H9 (cell line): Measurements from ENCODE around the gene SP3. TPM values are rescaled to one million over a fixed set of nuclear protein-coding genes. Genes with fewer than 3 reads are reported as not detected.

Source experiments
- DNase-seq: peaks from one replicate; pipeline ENCODE4 v3.0.0-alpha.2; 2017
- H2AFZ ChIP-seq: one replicate; pipeline ENCODE4 v1.6.1; 2013; ENCODE audit warnings: mild to moderate bottlenecking, low read length, control low read depth, moderate library complexity
- H2AK5ac ChIP-seq: 2 replicates; pipeline ENCODE4 v1.6.1; 2013; ENCODE audit warnings: low read length, control low read depth, mixed read lengths; ENCODE audit not compliant: insufficient read length
- H2BK120ac ChIP-seq: one replicate; pipeline ENCODE4 v1.6.1; 2013; ENCODE audit warnings: low read depth, mild to moderate bottlenecking, low read length, control low read depth, inconsistent platforms; ENCODE audit not compliant: poor library complexity, severe bottlenecking
- H2BK12ac ChIP-seq: 2 replicates; pipeline ENCODE4 v1.6.1; 2013; ENCODE audit warnings: low read length, control low read depth, mixed read lengths, low read depth; ENCODE audit not compliant: insufficient read length
- H2BK15ac ChIP-seq: 2 replicates; pipeline ENCODE4 v1.6.1; 2013; ENCODE audit warnings: low read depth, low read length, control low read depth
- H2BK20ac ChIP-seq: one replicate; pipeline ENCODE4 v1.6.1; 2013; ENCODE audit warnings: low read depth, mild to moderate bottlenecking, low read length, control low read depth, inconsistent platforms; ENCODE audit not compliant: poor library complexity, severe bottlenecking
- H2BK5ac ChIP-seq: 2 replicates; pipeline ENCODE4 v1.6.1; 2013; ENCODE audit warnings: low read length, control low read depth, mixed read lengths; ENCODE audit not compliant: insufficient read length
- H3K14ac ChIP-seq: 2 replicates; pipeline ENCODE4 v1.6.1; 2013; ENCODE audit warnings: low read length, control low read depth; ENCODE audit not compliant: insufficient read depth
- H3K18ac ChIP-seq: 2 replicates; pipeline ENCODE4 v1.6.1; 2013; ENCODE audit warnings: low read depth, mild to moderate bottlenecking, mixed read lengths, low read length, control low read depth; ENCODE audit not compliant: insufficient read length
- H3K23ac ChIP-seq: 2 replicates; pipeline ENCODE4 v1.6.1; 2013; ENCODE audit warnings: low read length, control low read depth, mixed read lengths, low read depth; ENCODE audit not compliant: insufficient read length
- H3K23me2 ChIP-seq: 2 replicates; pipeline ENCODE4 v1.6.1; 2013; ENCODE audit warnings: low read depth, mild to moderate bottlenecking, mixed read lengths, low read length, control low read depth; ENCODE audit not compliant: insufficient read length, poor library complexity, severe bottlenecking
- H3K27ac ChIP-seq: 2 replicates; pipeline ENCODE4 v1.5.1; 2013; ENCODE audit warnings: low read length, control low read depth, mixed read lengths, low read depth; ENCODE audit not compliant: insufficient read length
- H3K27me3 ChIP-seq: 2 replicates; pipeline ENCODE4 v1.6.1; 2013; ENCODE audit warnings: low read length, control low read depth, inconsistent platforms; ENCODE audit not compliant: insufficient read depth
- H3K4ac ChIP-seq: 2 replicates; pipeline ENCODE4 v1.6.1; 2013; ENCODE audit warnings: low read depth, mild to moderate bottlenecking, control low read depth, inconsistent platforms, low read length, moderate library complexity
- H3K4me1 ChIP-seq: 2 replicates; pipeline ENCODE4 v1.6.1; 2013; ENCODE audit warnings: low read length, control low read depth, inconsistent platforms; ENCODE audit not compliant: insufficient read depth
- H3K4me2 ChIP-seq: 2 replicates; pipeline ENCODE4 v1.6.1; 2013; ENCODE audit warnings: low read length, control low read depth, mixed read lengths; ENCODE audit not compliant: insufficient read length, insufficient read depth
- H3K56ac ChIP-seq: 2 replicates; pipeline ENCODE4 v1.6.1; 2013; ENCODE audit warnings: low read depth, mild to moderate bottlenecking, mixed read lengths, low read length, control low read depth; ENCODE audit not compliant: insufficient read length
- H3K79me1 ChIP-seq: 2 replicates; pipeline ENCODE4 v1.6.1; 2013; ENCODE audit warnings: low read depth, mild to moderate bottlenecking, moderate library complexity, low read length, control low read depth, inconsistent platforms; ENCODE audit not compliant: insufficient read depth, poor library complexity, severe bottlenecking
- H3K79me2 ChIP-seq: 2 replicates; pipeline ENCODE4 v1.6.1; 2013; ENCODE audit warnings: low read length, control low read depth, inconsistent platforms; ENCODE audit not compliant: insufficient read depth
- H3K9ac ChIP-seq: 2 replicates; pipeline ENCODE4 v1.6.1; 2013; ENCODE audit warnings: low read length, control low read depth, mixed read lengths; ENCODE audit not compliant: insufficient read length; ENCODE audit errors: extremely low read depth
- H3K9me3 ChIP-seq: one replicate; pipeline ENCODE4 v1.6.1; 2013; ENCODE audit warnings: low read depth, low read length, inconsistent platforms; ENCODE audit not compliant: control insufficient read depth
- H3T11ph ChIP-seq: one replicate; pipeline ENCODE4 v1.6.1; 2013; ENCODE audit warnings: mild to moderate bottlenecking, low read length, control low read depth, inconsistent platforms
- H4K20me1 ChIP-seq: one replicate; pipeline ENCODE4 v1.6.1; 2013; ENCODE audit not compliant: control insufficient read depth, insufficient read length, insufficient read depth
- H4K5ac ChIP-seq: 2 replicates; pipeline ENCODE4 v1.6.1; 2013; ENCODE audit warnings: low read depth, mild to moderate bottlenecking, mixed read lengths, low read length, control low read depth; ENCODE audit not compliant: insufficient read length
- H4K8ac ChIP-seq: replicated peaks from 2 replicates; pipeline ENCODE4 v1.6.1; 2013; ENCODE audit warnings: low read length, control low read depth, mixed read lengths, low read depth; ENCODE audit not compliant: insufficient read length
- H4K91ac ChIP-seq: 2 replicates; pipeline ENCODE4 v1.6.1; 2013; ENCODE audit warnings: low read depth, mild to moderate bottlenecking, moderate library complexity, mixed read lengths, low read length, control low read depth; ENCODE audit not compliant: insufficient read length
- H3K27ac Mint-ChIP-seq, 3 experiments: 2 replicates in 2 of 3; 3 replicates in 1 of 3; pipeline ENCODE4 v1.8.0; 2020 to 2021; ENCODE audit warnings: mixed read lengths in 3 of 3, mild to moderate bottlenecking in 1 of 3, moderate library complexity in 1 of 3
- H3K27me3 Mint-ChIP-seq: 2 replicates; pipeline ENCODE4 v1.8.0; 2021; ENCODE audit warnings: low read depth, mild to moderate bottlenecking, moderate library complexity, mixed read lengths
- H3K36me3 Mint-ChIP-seq, 3 experiments: 2 replicates in 2 of 3; 3 replicates in 1 of 3; pipeline ENCODE4 v1.8.0; 2020 to 2021; ENCODE audit warnings: low read depth in 3 of 3, mixed read lengths in 3 of 3; ENCODE audit not compliant: insufficient read depth in 1 of 3
- H3K4me1 Mint-ChIP-seq, 2 experiments: 2 replicates each; pipeline ENCODE4 v1.8.0; 2020; ENCODE audit warnings: mixed read lengths in 2 of 2
- H3K4me3 Mint-ChIP-seq, 2 experiments: 2 replicates in 1 of 2; 3 replicates in 1 of 2; pipeline ENCODE4 v1.8.0; 2020 to 2021; ENCODE audit warnings: mild to moderate bottlenecking in 2 of 2, mixed read lengths in 2 of 2, moderate library complexity in 1 of 2
- H3K9me3 Mint-ChIP-seq, 2 experiments: 2 replicates in 1 of 2; 3 replicates in 1 of 2; pipeline ENCODE4 v1.8.0; 2020; ENCODE audit warnings: mild to moderate bottlenecking in 2 of 2, mixed read lengths in 2 of 2, moderate library complexity in 1 of 2
- WGBS: extraction: QIAGEN DNeasy Blood & Tissue Kit; methylation state at CpG from one replicate; pipeline ENCODE4 v1.1.7; 2013; ENCODE audit warnings: missing lambda C conversion rate, low lambda C conversion rate, mixed read lengths; ENCODE audit not compliant: insufficient read length; ENCODE audit errors: extremely low coverage; 5-methylcytosine and 5-hydroxymethylcytosine counted together
- total RNA-seq: library from RNA; stranded (reverse); gene quantifications from 2 replicates; pipeline ENCODE4 v1.2.1, GENCODE V29; 2021
- TF ChIP-seq, protein P1 (sequence below): fragments of 200-600 bp; sonication (generic); conservative IDR thresholded peaks from 3 replicates; pipeline ENCODE4 v1.8.0; 2021; ENCODE audit warnings: antibody characterized with exemption, mild to moderate bottlenecking

The SP3 gene
- total RNA-seq, 1 experiment from 2014 or later: 86.3 TPM

DNA sequence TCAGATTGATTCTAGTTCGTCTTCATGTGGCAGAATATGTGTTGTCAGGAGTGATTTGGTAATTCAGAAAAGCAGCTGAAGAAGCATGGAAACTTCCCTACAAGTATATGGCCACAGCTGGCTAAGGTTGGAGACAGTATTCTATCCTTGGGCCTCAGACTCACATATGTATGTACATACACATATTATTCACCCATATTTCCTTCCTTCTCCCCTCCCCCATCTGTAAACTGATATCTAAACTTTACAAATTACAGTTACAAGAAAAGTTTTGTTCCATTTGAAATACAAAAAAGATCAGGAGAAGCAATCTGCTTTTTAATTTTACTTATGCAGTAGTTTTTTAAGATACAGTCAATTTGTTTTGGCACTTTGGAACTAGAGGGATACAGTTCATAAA lies 3.1 kb downstream of the SP3 start:
- Mint-ChIP-seq H3K27me3 (no peaks in the 10 kb centered on the region), H3K9me3 (peaks cover 0 to 6% of the 10 kb centered on the region in 2 experiments; a peak in 1 of 5 replicates), H3K36me3 (peaks cover 22 to 33% (median 23%) of the 10 kb centered on the region in 3 experiments), H3K4me1 (peaks cover 42 to 57% of the 10 kb centered on the region in 2 experiments), H3K4me3 (peak overlapping the region; percentile 84 to 91), H3K27ac (peak overlapping the region in 1 of 3 experiments; percentile 30; a peak in 2 of 7 replicates)
- peaks cover 3% of the 10 kb centered on the region; the same call in 1 of the 2 replicates for H3K4me1 ChIP-seq
- H2BK120ac ChIP-seq: no peak overlapping the region
- TF ChIP-seq, protein P1, sequence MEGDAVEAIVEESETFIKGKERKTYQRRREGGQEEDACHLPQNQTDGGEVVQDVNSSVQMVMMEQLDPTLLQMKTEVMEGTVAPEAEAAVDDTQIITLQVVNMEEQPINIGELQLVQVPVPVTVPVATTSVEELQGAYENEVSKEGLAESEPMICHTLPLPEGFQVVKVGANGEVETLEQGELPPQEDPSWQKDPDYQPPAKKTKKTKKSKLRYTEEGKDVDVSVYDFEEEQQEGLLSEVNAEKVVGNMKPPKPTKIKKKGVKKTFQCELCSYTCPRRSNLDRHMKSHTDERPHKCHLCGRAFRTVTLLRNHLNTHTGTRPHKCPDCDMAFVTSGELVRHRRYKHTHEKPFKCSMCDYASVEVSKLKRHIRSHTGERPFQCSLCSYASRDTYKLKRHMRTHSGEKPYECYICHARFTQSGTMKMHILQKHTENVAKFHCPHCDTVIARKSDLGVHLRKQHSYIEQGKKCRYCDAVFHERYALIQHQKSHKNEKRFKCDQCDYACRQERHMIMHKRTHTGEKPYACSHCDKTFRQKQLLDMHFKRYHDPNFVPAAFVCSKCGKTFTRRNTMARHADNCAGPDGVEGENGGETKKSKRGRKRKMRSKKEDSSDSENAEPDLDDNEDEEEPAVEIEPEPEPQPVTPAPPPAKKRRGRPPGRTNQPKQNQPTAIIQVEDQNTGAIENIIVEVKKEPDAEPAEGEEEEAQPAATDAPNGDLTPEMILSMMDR: no peak
- H3K27me3 ChIP-seq: no peaks in the 10 kb centered on the region
- no peak overlapping the region for H3K23ac ChIP-seq
- no peak overlapping the region for H3K9ac ChIP-seq
- no CpG with 5 or more reads among the region's 1 CpG for WGBS
- H3T11ph ChIP-seq: no peak overlapping the region
- H4K8ac ChIP-seq: no peak overlapping the region
- peak overlapping the region; percentile 88 for H3K4me2 ChIP-seq
- H2AK5ac ChIP-seq: no peak overlapping the region
- H2BK12ac ChIP-seq: no peak overlapping the region
- no peak for DNase-seq
- H4K5ac ChIP-seq: no peak overlapping the region
- no peaks in the 10 kb centered on the region for H4K20me1 ChIP-seq
- H3K79me2 ChIP-seq: peaks cover 36% of the 10 kb centered on the region
- H3K23me2 ChIP-seq: peaks cover 6% of the 10 kb centered on the region
- H3K4ac ChIP-seq: no peak overlapping the region
- no peak overlapping the region for H3K27ac ChIP-seq
- no peaks in the 10 kb centered on the region for H3K79me1 ChIP-seq
- no peak overlapping the region for H3K14ac ChIP-seq
- H2BK5ac ChIP-seq: no peak overlapping the region
- no peak overlapping the region for H3K18ac ChIP-seq
- H3K9me3 ChIP-seq: no peaks in the 10 kb centered on the region
- no peak overlapping the region for H2BK15ac ChIP-seq
- no peak overlapping the region for H4K91ac ChIP-seq
- no peak overlapping the region for H3K56ac ChIP-seq
- H2BK20ac ChIP-seq: no peak overlapping the region
- no peak overlapping the region for H2AFZ ChIP-seq
